ENCODE data around the gene MASP1.

The MASP1 gene

GRCh38 chr3:187292631-187293515, 1.3 kb upstream of the MASP1 start:
- Histone ChIP-seq H3K4me1 (ENCODE audit: control insufficient read depth, insufficient read depth, low read length) (peaks cover 5% of the 10 kb centered on the region), H3K4me2 (ENCODE audit: low read length) (no peak overlapping the region), H3K27me3 (ENCODE audit: control insufficient read depth, insufficient read depth, low read length) (no peaks in the 10 kb centered on the region)

DNA sequence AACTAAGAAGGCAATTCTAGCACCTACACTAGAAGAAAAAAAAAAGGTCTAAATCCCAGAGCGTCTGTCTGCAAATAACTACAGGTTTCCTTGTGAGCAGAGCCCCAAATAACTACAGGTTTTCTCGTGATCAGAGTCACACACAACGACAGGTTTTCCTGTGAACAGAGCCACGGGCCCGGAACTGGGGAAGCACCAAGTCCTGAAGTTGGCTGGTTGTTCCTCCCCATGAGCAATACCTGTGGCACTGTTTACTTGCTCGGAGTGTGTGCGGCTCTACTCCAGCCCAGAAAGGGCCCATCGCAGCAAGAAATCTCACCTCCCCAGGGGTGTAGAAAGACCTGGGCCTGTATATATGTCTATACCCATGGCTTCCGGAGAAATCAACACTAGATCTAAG, 644 bp upstream of the MASP1 start:
- Histone ChIP-seq H3K9ac (ENCODE audit: low read depth, low read length) (no peak overlapping the region), H3K27me3 (ENCODE audit: control insufficient read depth, insufficient read depth, low read length) (no peaks in the 10 kb centered on the region), H3K9me3 (replicated peaks; ENCODE audit: low read length) (no peaks in the 10 kb centered on the region), H3K4me1 (ENCODE audit: control insufficient read depth, insufficient read depth, low read length) (peaks cover 7% of the 10 kb centered on the region), H3K4me2 (ENCODE audit: low read length) (no peak overlapping the region), H3K4me3 (ENCODE audit: low read length) (no peak overlapping the region), H3K36me3 (ENCODE audit: insufficient read depth, low read length) (no peaks in the 10 kb centered on the region)

More at GRCh38 chr3:187292631-187293515, 1.3 kb upstream of the MASP1 start:
- H3K9me3 ChIP-seq (replicated peaks; ENCODE audit: low read length), result no peaks in the 10 kb centered on the region
- no peaks in the 10 kb centered on the region for H3K36me3 ChIP-seq (ENCODE audit: insufficient read depth, low read length)
- H3K4me3 ChIP-seq (ENCODE audit: low read length), result no peak overlapping the region
- no peak overlapping the region for H3K9ac ChIP-seq (ENCODE audit: low read depth, low read length)

DNA sequence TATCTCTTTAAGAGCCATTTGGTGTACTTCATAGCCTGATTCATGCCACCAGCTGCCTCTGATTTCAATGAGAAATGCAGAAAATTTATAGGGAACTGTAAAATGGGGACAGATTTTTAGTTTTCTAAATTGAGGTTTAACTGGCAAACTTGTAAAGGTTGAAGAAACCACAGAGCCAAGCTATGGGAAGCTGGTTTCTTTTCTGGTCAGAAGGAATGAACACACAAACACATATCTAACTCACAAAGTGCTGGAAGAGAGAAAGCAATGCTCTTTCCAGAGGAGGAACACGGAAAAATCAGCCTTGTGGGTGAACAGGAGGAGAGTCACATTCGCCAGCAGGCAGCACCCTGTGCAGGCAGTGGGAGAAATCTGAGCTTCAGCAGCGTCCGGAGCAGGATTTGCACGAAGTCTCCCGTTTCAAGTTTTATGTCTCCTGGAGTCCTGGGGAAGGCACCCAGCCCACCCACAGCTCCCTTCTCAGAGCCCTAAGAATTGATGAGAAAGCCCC, 481 bp downstream of the MASP1 start:
- Histone ChIP-seq H3K36me3 (ENCODE audit: insufficient read depth, low read length) (no peaks in the 10 kb centered on the region), H3K27me3 (ENCODE audit: control insufficient read depth, insufficient read depth, low read length) (no peaks in the 10 kb centered on the region), H3K9me3 (replicated peaks; ENCODE audit: low read length) (no peaks in the 10 kb centered on the region), H3K4me1 (ENCODE audit: control insufficient read depth, insufficient read depth, low read length) (peaks cover 14% of the 10 kb centered on the region), H3K9ac (ENCODE audit: low read depth, low read length) (peak overlapping the region; percentile 11), H3K4me3 (ENCODE audit: low read length) (peak overlapping the region; percentile 5), H3K4me2 (ENCODE audit: low read length) (peak overlapping the region; percentile 60)

GRCh38 chr3:187290503-187290902, 1.0 kb downstream of the MASP1 start:
- Histone ChIP-seq H3K4me2 (ENCODE audit: low read length) (no peak overlapping the region), H3K9ac (ENCODE audit: low read depth, low read length) (no peak overlapping the region), H3K9me3 (replicated peaks; ENCODE audit: low read length) (no peaks in the 10 kb centered on the region), H3K4me1 (ENCODE audit: control insufficient read depth, insufficient read depth, low read length) (peaks cover 14% of the 10 kb centered on the region), H3K4me3 (ENCODE audit: low read length) (no peak overlapping the region), H3K27me3 (ENCODE audit: control insufficient read depth, insufficient read depth, low read length) (no peaks in the 10 kb centered on the region), H3K36me3 (ENCODE audit: insufficient read depth, low read length) (no peaks in the 10 kb centered on the region)

- no peaks in the 10 kb centered on the region for H3K36me3 ChIP-seq (ENCODE audit: insufficient read depth, low read length)
- H3K4me2 ChIP-seq (ENCODE audit: low read length), result no peak overlapping the region
- no peak overlapping the region for H3K4me3 ChIP-seq (ENCODE audit: low read length)
- H3K27me3 ChIP-seq (ENCODE audit: control insufficient read depth, insufficient read depth, low read length), result no peaks in the 10 kb centered on the region
- H3K9ac ChIP-seq (ENCODE audit: low read depth, low read length), result no peak overlapping the region
- peaks cover 14% of the 10 kb centered on the region for H3K4me1 ChIP-seq (ENCODE audit: control insufficient read depth, insufficient read depth, low read length)
- no peaks in the 10 kb centered on the region for H3K9me3 ChIP-seq (replicated peaks; ENCODE audit: low read length)
These were observed 2.5 kb downstream of the MASP1 start for GRCh38 chr3:187288855-187289605.

- Histone ChIP-seq H3K36me3 (ENCODE audit: insufficient read depth, low read length) (no peaks in the 10 kb centered on the region), H3K9ac (ENCODE audit: low read depth, low read length) (no peak overlapping the region), H3K4me2 (ENCODE audit: low read length) (no peak overlapping the region), H3K27me3 (ENCODE audit: control insufficient read depth, insufficient read depth, low read length) (no peaks in the 10 kb centered on the region), H3K4me3 (ENCODE audit: low read length) (no peak overlapping the region), H3K4me1 (ENCODE audit: control insufficient read depth, insufficient read depth, low read length) (peaks cover 14% of the 10 kb centered on the region), H3K9me3 (replicated peaks; ENCODE audit: low read length) (no peaks in the 10 kb centered on the region)
These were observed 3.2 kb downstream of the MASP1 start for GRCh38 chr3:187288131-187288854.

- Histone ChIP-seq H3K9me3 (replicated peaks; ENCODE audit: low read length) (no peaks in the 10 kb centered on the region), H3K4me2 (ENCODE audit: low read length) (no peak overlapping the region), H3K4me1 (ENCODE audit: control insufficient read depth, insufficient read depth, low read length) (peaks cover 14% of the 10 kb centered on the region), H3K9ac (ENCODE audit: low read depth, low read length) (no peak overlapping the region), H3K36me3 (ENCODE audit: insufficient read depth, low read length) (no peaks in the 10 kb centered on the region), H3K27me3 (ENCODE audit: control insufficient read depth, insufficient read depth, low read length) (no peaks in the 10 kb centered on the region), H3K4me3 (ENCODE audit: low read length) (no peak overlapping the region)
These were observed 4.3 kb downstream of the MASP1 start for GRCh38 chr3:187287256-187287655.

DNA sequence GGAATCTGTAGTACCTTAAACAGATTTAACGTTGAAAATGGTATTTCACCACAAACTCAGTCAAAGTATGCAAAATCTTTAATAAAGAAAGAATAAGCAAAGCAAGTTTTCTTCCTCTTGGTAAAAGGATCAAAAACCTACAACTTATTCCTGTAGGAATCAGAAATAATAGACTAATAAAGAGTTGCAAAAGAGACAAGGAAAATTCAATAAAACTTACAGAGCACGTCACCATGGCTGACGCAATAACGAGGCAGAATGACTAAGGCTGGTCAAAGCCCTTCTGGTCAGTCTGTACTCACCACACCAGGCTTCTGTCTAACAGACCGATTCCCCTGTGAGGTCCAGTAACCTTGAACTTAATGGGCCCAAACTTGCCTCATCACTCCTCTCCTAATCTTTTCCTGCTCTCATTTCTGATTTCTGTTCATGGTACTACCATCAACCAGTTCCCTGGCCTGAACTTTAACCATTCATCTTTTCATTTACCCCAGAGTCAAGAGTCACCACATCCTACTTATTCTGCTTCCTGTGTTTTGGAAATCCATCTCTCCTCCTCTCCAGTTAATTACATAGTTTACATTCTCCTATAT, 5.0 kb downstream of the MASP1 start:
- Histone ChIP-seq H3K4me1 (ENCODE audit: control insufficient read depth, insufficient read depth, low read length) (peaks cover 14% of the 10 kb centered on the region), H3K36me3 (ENCODE audit: insufficient read depth, low read length) (no peaks in the 10 kb centered on the region), H3K4me3 (ENCODE audit: low read length) (no peak overlapping the region)

DNA sequence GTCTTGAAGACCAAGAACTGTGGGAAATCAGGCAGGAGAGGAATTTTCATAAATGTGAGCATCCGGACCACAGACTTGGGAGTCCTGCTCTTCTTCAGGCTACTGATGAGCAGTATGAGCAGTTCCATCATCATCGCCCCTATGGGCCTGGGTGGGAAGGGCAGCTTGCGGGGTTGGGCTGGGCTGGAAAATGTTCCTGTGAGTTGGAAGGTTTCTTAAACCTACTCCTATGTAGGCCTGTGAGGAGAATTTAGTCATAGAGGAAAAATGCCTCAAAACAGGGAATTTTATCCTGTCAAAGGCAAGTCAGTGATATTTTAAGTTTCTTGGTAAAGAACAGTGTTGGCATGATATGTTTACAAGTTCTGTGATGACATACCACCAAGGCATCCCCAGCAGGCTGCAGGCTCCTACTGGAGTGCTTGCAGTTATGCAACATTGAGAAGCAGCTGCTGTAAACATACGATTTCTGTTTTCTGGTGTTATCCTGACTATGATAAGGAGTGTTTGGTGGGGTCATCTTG, 10.3 kb downstream of the MASP1 start:
- no peaks in the 10 kb centered on the region for H3K9me3 ChIP-seq (replicated peaks; ENCODE audit: low read length)

More for the DNA sequence above, 5.0 kb downstream of the MASP1 start:
- no peaks in the 10 kb centered on the region for H3K9me3 ChIP-seq (replicated peaks; ENCODE audit: low read length)
- H3K9ac ChIP-seq (ENCODE audit: low read depth, low read length), result no peak overlapping the region
- H3K27me3 ChIP-seq (ENCODE audit: control insufficient read depth, insufficient read depth, low read length), result no peaks in the 10 kb centered on the region
- no peak overlapping the region for H3K4me2 ChIP-seq (ENCODE audit: low read length)

GRCh38 chr3:187280644-187281043, 10.9 kb downstream of the MASP1 start:
- Histone ChIP-seq H3K4me1 (ENCODE audit: control insufficient read depth, insufficient read depth, low read length) (no peaks in the 10 kb centered on the region), H3K9me3 (replicated peaks; ENCODE audit: low read length) (no peaks in the 10 kb centered on the region), H3K27me3 (ENCODE audit: control insufficient read depth, insufficient read depth, low read length) (peaks cover 2% of the 10 kb centered on the region), H3K36me3 (ENCODE audit: insufficient read depth, low read length) (no peaks in the 10 kb centered on the region), H3K9ac (ENCODE audit: low read depth, low read length) (no peak overlapping the region), H3K4me2 (ENCODE audit: low read length) (no peak overlapping the region), H3K4me3 (ENCODE audit: low read length) (no peak overlapping the region)

More for the DNA sequence above, 10.3 kb downstream of the MASP1 start:
- Histone ChIP-seq H3K9ac (ENCODE audit: low read depth, low read length) (no peak overlapping the region), H3K27me3 (ENCODE audit: control insufficient read depth, insufficient read depth, low read length) (peaks cover 2% of the 10 kb centered on the region), H3K4me1 (ENCODE audit: control insufficient read depth, insufficient read depth, low read length) (no peaks in the 10 kb centered on the region), H3K4me3 (ENCODE audit: low read length) (no peak overlapping the region), H3K4me2 (ENCODE audit: low read length) (no peak overlapping the region), H3K36me3 (ENCODE audit: insufficient read depth, low read length) (no peaks in the 10 kb centered on the region)

DNA sequence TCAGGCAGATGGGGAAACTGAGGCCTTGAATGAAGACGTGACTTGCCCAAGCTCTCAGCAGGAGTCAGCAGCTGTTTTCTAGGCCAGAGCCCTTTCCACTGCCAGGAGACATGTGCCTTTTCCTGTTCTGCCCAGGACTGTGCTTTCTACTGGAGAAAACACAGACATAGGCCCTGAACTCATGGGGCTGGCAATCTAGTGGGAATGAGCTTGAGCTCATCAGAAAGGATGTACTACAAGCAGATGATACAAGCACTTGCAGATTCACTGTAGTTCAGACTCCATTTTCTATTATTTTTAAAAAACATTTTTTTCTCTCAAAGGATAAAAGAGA, 14.4 kb downstream of the MASP1 start:
- H3K4me2 ChIP-seq (ENCODE audit: low read length), result no peak overlapping the region
- no peaks in the 10 kb centered on the region for H3K4me1 ChIP-seq (ENCODE audit: control insufficient read depth, insufficient read depth, low read length)
- no peak overlapping the region for H3K4me3 ChIP-seq (ENCODE audit: low read length)
- H3K9ac ChIP-seq (ENCODE audit: low read depth, low read length), result no peak overlapping the region
- H3K9me3 ChIP-seq (replicated peaks; ENCODE audit: low read length), result no peaks in the 10 kb centered on the region
- no peaks in the 10 kb centered on the region for H3K36me3 ChIP-seq (ENCODE audit: insufficient read depth, low read length)
- H3K27me3 ChIP-seq (ENCODE audit: control insufficient read depth, insufficient read depth, low read length), result peaks cover 7% of the 10 kb centered on the region

All from skeletal muscle satellite cell (primary cell).